Upper lobe of left lung (tissue), 6 donors: ENCODE data around the gene CCBE1. TPM values are rescaled to one million over a fixed set of nuclear protein-coding genes. Genes with fewer than 3 reads are reported as not detected.

Source experiments
- ATAC-seq, 2 donors: fragments of 200-7000 bp; cut with Tn5 transposase; one replicate each; pipeline ENCODE4 v1.9.1; 2022; ENCODE audit warnings: mild to moderate bottlenecking in 2 of 2, moderate library complexity in 2 of 2; ENCODE audit not compliant: low FRiP score in 2 of 2
- DNase-seq, 2 donors: peaks; one replicate each; pipeline ENCODE4 v3.0.0-alpha.2; 2019 to 2020
- H3K27ac ChIP-seq, 4 donors: fragments of 200-600 bp; sonication (generic); one replicate each; pipeline ENCODE4 v1.5.1; 2016 to 2019
- H3K27me3 ChIP-seq, 4 donors: fragments of 200-600 bp; sonication (generic); one replicate each; pipeline ENCODE4 v1.5.1; 2017 to 2019
- H3K36me3 ChIP-seq, 4 donors: fragments of 200-600 bp; sonication (generic); one replicate each; pipeline ENCODE4 v1.5.1; 2016 to 2019
- H3K4me1 ChIP-seq, 4 donors: fragments of 200-600 bp; sonication (generic); one replicate each; pipeline ENCODE4 v1.5.1; 2018 to 2019
- H3K4me3 ChIP-seq, 4 donors: fragments of 200-600 bp; sonication (generic); one replicate each; pipeline ENCODE4 v1.5.1; 2017 to 2019; ENCODE audit warnings: mild to moderate bottlenecking in 2 of 4, moderate library complexity in 1 of 4
- H3K9me3 ChIP-seq, 4 donors: fragments of 200-600 bp; sonication (generic); one replicate each; pipeline ENCODE4 v1.5.1; 2018 to 2019
- EP300 ChIP-seq, 4 donors: sonication (generic); formaldehyde crosslinking; IDR thresholded peaks; one replicate each; pipeline ENCODE4 v1.5.1; 2017; ENCODE audit warnings: antibody characterized with exemption in 4 of 4, control low read depth in 2 of 4
- POLR2A ChIP-seq, 4 donors: fragments of 450-650 bp; IDR thresholded peaks; one replicate each; pipeline ENCODE4 v1.5.1; 2016 to 2017; ENCODE audit warnings: antibody characterized with exemption in 4 of 4, mild to moderate bottlenecking in 2 of 4
- POLR2AphosphoS5 ChIP-seq, 2 donors: sonication (generic); formaldehyde crosslinking; IDR thresholded peaks; one replicate each; pipeline ENCODE4 v1.5.1; 2017; ENCODE audit warnings: antibody characterized with exemption in 2 of 2
- WGBS, 2 donors: methylation state at CpG; one replicate each; pipeline ENCODE4 v1.1.5; 2017 to 2018; 5-methylcytosine and 5-hydroxymethylcytosine counted together
- total RNA-seq, 6 donors: library from RNA; depleted of rRNA in 4 of 6; stranded (reverse); fragments of >200 nt in 4 of 6; gene quantifications; one replicate each; pipeline versions ENCODE4 v1.1.0 to v1.2.1, GENCODE V29; 2016 to 2021
- TF ChIP-seq, protein P1 (sequence below), 6 experiments: fragments of 450-650 bp in 4 of 6; fragments of 200-600 bp in 2 of 6; sonication (generic) in 2 of 6; IDR thresholded peaks; one replicate each; pipeline ENCODE4 v1.5.1; 2016 to 2019; ENCODE audit warnings: antibody characterized with exemption in 6 of 6
- donor health status: DM: no; HTN: no; CAD: no; lungs with moderate emphysema.
- donor health status: DM: no; HTN: yes; CAD: no; lungs with severe emphysema.

CCBE1 gene
- total RNA-seq, 6 donors from 2014 or later, result 8.7 to 23.6 (median 12.3) TPM

GRCh38 chr18:59536166-59536565 lies 161.1 kb downstream of the CCBE1 start:
- WGBS, 2 donors, result 85 to 91% methylated on average over 8 of the region's 8 CpGs
- Histone ChIP-seq H3K4me3 (no peak overlapping the region), H3K27ac (no peak overlapping the region), H3K9me3 (no peaks in the 10 kb centered on the region), H3K36me3 (no peaks in the 10 kb centered on the region), H3K27me3 (no peaks in the 10 kb centered on the region), H3K4me1 (no peaks in the 10 kb centered on the region)
- ATAC-seq (no peak), DNase-seq (no peak)
- TF ChIP-seq POLR2AphosphoS5 (IDR thresholded peaks at IDR 0.05) (no peak), EP300 (IDR thresholded peaks at IDR 0.05) (no peak), POLR2A (IDR thresholded peaks at IDR 0.05) (no peak)
- TF ChIP-seq, protein P1, sequence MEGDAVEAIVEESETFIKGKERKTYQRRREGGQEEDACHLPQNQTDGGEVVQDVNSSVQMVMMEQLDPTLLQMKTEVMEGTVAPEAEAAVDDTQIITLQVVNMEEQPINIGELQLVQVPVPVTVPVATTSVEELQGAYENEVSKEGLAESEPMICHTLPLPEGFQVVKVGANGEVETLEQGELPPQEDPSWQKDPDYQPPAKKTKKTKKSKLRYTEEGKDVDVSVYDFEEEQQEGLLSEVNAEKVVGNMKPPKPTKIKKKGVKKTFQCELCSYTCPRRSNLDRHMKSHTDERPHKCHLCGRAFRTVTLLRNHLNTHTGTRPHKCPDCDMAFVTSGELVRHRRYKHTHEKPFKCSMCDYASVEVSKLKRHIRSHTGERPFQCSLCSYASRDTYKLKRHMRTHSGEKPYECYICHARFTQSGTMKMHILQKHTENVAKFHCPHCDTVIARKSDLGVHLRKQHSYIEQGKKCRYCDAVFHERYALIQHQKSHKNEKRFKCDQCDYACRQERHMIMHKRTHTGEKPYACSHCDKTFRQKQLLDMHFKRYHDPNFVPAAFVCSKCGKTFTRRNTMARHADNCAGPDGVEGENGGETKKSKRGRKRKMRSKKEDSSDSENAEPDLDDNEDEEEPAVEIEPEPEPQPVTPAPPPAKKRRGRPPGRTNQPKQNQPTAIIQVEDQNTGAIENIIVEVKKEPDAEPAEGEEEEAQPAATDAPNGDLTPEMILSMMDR (IDR thresholded peaks at IDR 0.05), result no peak

- Histone ChIP-seq H3K27me3 (no peaks in the 10 kb centered on the region), H3K4me1 (no peaks in the 10 kb centered on the region), H3K36me3 (no peaks in the 10 kb centered on the region), H3K9me3 (no peaks in the 10 kb centered on the region), H3K27ac (no peak overlapping the region), H3K4me3 (no peak overlapping the region)
- WGBS, 2 donors, result 63 to 70% methylated on average over 6 of the region's 6 CpGs
- ATAC-seq (no peak), DNase-seq (no peak)
- TF ChIP-seq POLR2A (IDR thresholded peaks at IDR 0.05), result no peak
- no peak for TF ChIP-seq EP300 (IDR thresholded peaks at IDR 0.05)
- TF ChIP-seq, protein P1 (IDR thresholded peaks at IDR 0.05), result no peak
- TF ChIP-seq POLR2AphosphoS5 (IDR thresholded peaks at IDR 0.05), result no peak
Observed at GRCh38 chr18:59535055-59535454, 162.2 kb downstream of the CCBE1 start.

- H3K4me1 ChIP-seq, result no peaks in the 10 kb centered on the region
- no peaks in the 10 kb centered on the region for H3K36me3 ChIP-seq
- no peak overlapping the region for H3K4me3 ChIP-seq
- no peaks in the 10 kb centered on the region for H3K9me3 ChIP-seq
- no peaks in the 10 kb centered on the region for H3K27me3 ChIP-seq
- WGBS, 2 donors, result 78 to 80% methylated on average over 3 to 8 of the region's 8 CpGs
- ATAC-seq (no peak), DNase-seq (no peak)
- no peak overlapping the region for H3K27ac ChIP-seq
- TF ChIP-seq POLR2A (IDR thresholded peaks at IDR 0.05) (no peak), POLR2AphosphoS5 (IDR thresholded peaks at IDR 0.05) (no peak), EP300 (IDR thresholded peaks at IDR 0.05) (no peak)
- TF ChIP-seq, protein P1 (IDR thresholded peaks at IDR 0.05), result no peak
Observed at GRCh38 chr18:59528866-59529265, 168.4 kb downstream of the CCBE1 start.

- no peak for TF ChIP-seq POLR2A (IDR thresholded peaks at IDR 0.05)
- TF ChIP-seq, protein P1 (IDR thresholded peaks at IDR 0.05), result no peak
- peaks cover 8 to 14% (median 9%) of the 10 kb centered on the region in 4 donors for H3K4me1 ChIP-seq
- H3K36me3 ChIP-seq, result no peaks in the 10 kb centered on the region
- 74 to 75% methylated on average over 4 of the region's 4 CpGs for WGBS, 2 donors
- H3K9me3 ChIP-seq, result no peaks in the 10 kb centered on the region
- H3K27ac ChIP-seq, result no peak overlapping the region
- no peak for DNase-seq
- ATAC-seq, result no peak
- no peak overlapping the region for H3K4me3 ChIP-seq
- H3K27me3 ChIP-seq, result no peaks in the 10 kb centered on the region
Observed at GRCh38 chr18:59520562-59521355, 176.5 kb downstream of the CCBE1 start.

- Histone ChIP-seq H3K27ac (no peak overlapping the region), H3K4me1 (peaks cover 11 to 31% (median 20%) of the 10 kb centered on the region in 4 donors), H3K27me3 (no peaks in the 10 kb centered on the region), H3K9me3 (no peaks in the 10 kb centered on the region), H3K4me3 (no peak overlapping the region), H3K36me3 (no peaks in the 10 kb centered on the region)
- ATAC-seq, result no peak
- no peak for DNase-seq
- 49 to 61% methylated on average over 2 of the region's 2 CpGs for WGBS, 2 donors
- no peak for TF ChIP-seq EP300 (IDR thresholded peaks at IDR 0.05)
- no peak for TF ChIP-seq POLR2A (IDR thresholded peaks at IDR 0.05)
- no peak for TF ChIP-seq POLR2AphosphoS5 (IDR thresholded peaks at IDR 0.05)
- TF ChIP-seq, protein P1 (IDR thresholded peaks at IDR 0.05), result no peak
Observed at GRCh38 chr18:59518705-59519104, 178.5 kb downstream of the CCBE1 start.
